Embryonic facial prominence (tissue), 1 donor: ENCODE results near the gene JOSD2.

Experiments used
- DNase-seq: peaks from one replicate; pipeline ENCODE4 v3.0.0-alpha.2; 2016; ENCODE audit errors: extremely low spot score

Gene JOSD2

GRCh38 chr19:50496189-50497021, 14.6 kb downstream of the JOSD2 start:
- DNase-seq: no peak

- DNase-seq: no peak
These were observed 15.9 kb downstream of the JOSD2 start for GRCh38 chr19:50495020-50495531.

DNA sequence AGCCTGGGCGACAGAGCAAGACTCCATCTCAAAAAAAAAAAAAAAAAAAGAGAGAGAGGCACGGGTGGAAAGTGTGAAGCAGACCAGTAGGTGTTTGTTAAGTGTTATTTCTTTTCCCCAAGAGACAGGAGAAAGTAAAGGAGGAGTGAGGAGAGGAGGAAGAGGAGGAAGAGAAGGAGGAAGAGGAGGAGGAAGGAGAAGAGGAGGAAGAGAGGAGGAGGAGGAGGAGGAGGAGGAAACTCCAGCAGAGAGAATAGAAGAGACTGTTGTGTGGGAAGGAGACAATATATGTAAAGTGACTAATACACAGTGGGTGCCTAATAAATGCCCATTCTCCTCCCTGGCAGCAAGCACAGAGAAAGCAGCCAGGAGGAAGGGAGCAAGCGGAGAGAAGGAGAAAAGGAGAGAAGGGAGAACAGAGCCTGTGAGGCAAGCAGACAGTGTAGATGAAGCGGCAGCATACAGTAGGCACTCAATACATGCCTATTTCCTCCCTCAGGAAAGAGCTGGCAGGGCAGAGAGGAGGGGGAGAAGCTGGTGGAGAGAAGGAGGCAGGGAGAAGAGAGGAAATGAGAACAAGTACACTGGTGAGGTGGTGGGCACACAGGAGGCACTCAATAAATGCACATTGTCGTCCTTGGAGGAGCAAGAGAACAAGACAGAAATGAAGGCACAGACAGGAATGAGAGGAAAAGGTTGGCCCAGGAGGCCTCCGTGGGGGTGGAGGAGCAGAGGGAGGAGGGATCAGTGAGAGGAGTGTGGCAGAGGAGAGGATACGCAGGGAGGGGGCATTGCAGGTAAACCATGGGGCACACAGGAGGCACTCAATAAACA, 16.6 kb downstream of the JOSD2 start:
- DNase-seq: no peak

- no peak for DNase-seq
These were observed 17.8 kb downstream of the JOSD2 start for GRCh38 chr19:50493171-50493570.

DNA sequence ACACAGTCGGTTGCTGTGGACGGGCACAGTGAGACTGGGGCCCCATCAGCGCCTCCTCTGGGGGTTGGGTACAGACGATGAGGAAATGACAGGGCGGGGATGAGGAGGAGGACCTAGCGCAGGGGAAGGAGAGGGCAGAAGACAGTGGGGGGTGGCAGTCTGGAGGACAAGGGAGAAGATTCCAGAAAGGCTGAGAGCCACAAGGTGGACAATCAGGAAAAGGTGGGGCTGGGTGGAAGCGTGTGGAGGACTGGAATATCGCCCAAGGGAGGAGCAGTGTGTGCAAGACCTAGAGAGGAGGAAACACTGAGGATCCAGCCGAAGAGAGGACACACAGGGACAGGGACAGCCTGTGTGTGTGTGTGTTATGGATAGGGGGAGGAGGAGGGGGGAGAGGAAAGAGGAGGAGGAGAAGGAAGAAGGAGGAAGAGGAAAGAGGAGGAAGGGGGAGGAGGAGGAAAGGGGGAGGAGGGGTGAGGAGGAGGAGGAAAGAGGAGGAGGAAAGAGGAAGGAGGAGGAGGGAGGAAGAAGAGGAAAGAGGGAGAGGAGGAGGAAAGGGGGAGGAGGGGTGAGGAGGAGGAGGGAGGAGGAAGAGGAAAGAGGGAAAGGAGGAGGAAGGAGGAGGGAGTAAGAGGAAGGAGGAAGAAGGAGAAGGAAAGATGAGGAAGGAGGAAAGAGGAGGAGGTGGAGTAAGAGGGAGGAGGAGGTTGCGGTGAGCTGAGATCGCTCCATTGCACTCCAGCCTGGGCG, 18.5 kb downstream of the JOSD2 start:
- DNase-seq: no peak

- no peak for DNase-seq
These were observed 20.0 kb downstream of the JOSD2 start for GRCh38 chr19:50490991-50491472.

GRCh38 chr19:50490411-50490811, 20.6 kb downstream of the JOSD2 start:
- no peak for DNase-seq

DNA sequence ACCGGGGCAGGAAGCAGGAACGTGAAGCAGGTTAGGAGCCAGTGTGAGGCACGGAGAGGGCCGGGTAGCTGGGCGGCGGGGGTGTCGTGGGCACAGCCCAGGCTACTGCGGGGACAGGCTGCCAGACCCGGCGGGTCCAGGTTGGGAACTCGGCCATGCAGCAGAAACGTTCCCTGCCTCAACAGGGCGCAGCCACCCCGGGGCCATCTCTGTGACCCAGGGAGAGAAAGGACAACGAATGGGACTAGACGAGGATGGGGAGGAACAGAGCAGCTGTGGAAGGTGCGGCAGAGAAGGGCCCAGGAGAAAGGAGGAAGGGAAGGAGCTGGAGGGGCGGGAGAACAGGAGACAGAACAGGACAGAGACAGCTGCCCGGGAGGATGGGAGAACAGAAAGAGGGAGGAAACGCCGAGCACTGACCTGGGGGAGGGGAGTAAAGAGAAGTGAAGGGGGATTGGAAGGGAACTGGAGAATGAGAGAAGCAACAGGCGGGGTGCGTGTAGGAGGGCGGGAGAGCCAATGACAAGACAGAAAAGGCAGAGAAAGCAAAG, 21.5 kb downstream of the JOSD2 start:
- no peak for DNase-seq

DNA sequence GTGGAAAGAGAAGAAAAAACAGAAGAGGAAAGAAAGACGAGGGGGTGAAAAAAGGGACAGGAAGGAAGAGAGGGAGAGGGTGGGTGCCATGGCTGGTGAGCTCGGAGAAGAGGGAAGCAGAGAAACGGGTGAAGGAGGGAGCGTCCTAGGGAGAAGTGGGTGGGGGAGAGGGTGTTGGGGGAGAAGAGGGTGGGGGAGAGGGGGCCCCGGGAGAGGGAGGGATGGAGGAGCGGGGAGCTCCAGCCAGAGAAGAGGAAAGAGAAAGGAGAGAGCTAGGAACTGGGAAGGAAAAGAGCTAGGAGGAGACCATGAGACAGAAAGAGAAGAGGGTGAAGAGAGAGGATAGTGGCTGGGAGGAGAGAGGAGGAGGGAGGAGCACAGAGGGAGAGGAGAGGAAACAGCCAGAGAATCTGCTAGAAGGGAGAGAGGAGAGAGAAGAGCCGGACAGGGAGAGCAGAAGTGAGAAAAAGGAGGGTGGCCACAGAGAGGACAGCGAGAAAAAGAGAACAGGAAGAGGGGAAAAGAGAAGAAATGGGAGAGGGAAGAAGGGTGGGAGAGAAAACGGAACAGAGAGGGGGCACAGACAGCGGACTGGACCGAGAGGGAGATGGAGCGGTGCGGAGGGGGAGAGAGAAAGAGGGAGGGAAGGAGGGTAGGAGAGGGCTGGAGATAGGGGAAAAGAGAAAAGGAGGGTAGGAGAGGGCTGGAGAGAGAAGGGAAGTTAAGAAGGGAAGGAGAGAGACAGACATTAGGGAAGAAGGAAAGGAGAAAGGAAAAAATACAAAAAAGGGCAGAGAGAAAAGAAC, 22.4 kb downstream of the JOSD2 start:
- no peak for DNase-seq

DNA sequence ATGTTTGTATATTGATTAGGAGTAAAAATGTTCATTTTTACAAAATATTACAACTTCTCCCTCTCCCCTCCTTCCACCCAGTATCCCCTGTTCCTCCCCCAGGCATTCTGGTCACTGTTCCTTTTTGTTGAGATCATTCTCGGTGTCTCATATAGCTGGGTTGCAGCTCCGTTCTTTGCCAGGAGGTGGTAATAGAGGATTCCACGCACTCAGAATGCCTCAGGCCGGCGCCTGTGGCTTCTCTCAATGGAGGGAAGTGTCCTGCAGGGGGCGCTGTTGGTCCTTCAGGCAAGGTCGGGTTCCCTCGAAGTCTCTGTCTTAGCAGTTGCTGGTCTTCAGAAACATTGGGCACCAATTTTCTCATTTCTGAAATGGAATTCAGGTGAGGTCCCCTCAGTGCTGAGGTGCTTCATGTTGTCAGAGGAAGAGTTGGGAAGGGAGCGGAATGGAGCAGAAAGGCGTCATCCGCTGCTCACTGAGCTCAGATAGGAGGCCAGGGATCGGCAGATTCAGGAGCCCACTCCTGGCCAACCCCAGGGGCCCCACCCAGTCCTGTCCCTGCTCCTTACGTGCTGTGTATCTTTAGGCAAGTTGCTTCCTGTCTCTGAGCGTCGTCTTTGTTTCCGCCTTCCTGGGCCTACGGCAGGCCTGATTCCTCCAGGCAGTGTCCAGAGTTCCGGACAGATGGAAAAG, 24.0 kb downstream of the JOSD2 start:
- DNase-seq: no peak

DNA sequence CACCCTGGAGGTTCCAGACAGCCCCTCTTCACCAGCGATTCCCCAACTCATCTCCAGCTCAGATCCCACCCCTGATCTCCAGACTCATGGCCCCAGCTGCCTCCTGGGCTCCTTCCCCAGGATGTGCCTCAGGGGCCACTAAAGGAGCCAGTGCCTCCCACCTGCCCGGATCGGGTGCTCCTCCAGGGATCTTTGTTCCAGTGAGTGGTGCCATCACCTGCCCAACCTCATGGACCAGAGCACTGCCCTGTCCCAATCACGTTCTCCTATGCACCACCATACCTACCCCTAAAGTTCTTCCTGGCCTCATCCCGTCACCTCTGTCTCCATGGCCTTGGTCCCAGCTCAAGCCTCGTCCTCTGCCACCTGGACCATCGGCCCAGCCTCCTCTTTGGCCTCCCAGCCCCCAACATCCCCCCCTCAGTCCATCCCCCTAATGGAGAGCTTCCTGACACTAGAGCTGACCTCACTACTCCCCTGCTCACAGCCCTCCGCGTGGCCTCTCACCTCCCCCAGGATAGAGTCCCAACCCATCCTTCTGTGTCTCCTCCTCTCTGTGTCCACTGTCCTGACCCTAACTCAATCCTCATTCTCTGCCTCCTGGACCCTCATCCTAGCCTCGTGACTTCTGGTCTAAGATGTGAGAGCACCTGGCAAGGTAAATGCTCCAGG, 25.6 kb downstream of the JOSD2 start:
- DNase-seq: no peak

- DNase-seq: no peak
These were observed 28.1 kb downstream of the JOSD2 start for GRCh38 chr19:50482916-50483315.

DNA sequence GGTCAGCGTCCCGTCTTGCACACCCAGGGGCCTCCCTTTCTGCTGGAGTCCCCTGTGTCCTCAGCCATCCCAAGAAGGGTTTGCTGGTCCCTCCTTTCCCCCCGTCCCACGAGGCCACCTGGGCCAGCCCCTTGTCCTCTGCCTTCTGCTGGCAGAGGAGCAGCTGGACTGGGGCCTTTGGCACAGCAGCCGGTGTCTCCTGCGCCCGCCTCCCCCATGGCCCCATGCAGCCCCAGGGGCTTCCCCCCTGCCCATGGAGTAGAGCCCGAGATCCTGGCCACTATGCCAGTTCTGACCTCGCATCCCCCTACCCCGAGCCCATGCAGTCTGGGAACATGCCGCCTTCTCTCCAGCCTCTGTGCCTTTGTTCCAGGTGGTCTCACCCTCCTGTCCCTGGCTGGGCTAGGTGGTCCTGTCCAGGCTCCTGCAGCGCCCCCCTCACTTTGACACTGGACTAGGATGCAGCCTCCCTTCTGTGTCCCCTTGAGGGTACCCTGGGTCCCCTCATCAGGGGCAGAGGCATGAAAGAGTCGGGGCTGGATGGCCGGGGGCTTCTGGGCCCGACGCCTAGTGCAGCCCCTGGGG, 28.6 kb downstream of the JOSD2 start:
- no peak for DNase-seq

DNA sequence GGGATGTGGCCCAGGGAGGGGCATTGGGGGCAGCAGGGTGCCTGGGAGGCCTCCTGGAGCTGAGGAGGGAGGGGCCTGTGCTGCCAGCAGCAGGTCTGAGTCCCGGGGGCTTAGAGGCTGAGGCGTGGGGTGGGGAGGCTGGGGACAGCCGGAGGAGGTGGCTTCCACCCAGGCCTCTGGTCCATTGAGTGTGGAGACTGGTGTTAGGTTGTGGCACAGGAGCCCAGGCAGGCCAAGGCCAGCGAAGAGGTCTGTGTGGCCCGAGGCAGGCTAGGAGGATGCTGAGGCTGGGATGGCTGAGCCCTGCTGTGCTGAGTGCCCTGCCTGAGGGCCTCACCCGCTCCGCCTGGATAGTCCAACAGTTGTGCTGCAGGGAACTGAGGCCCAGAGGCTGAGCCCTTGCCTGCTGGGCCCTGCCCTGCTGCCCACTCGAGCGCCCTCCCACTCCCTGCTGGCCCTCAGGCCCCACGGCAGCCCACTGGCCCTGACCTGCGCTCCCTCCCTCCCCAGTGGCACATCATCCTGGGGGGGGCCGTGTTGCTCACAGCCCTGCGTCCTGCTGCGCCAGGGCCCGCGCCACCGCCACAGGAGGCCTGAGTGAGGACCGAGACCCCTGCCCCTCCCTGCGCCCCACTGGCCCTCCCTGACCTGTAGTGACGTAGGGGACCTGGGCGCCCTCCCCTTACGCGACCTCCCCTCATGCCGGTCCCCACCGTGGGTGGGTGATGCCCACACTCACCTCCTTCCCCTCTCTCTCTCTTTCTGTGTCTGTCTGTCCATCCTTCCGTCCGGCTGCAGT, 29.4 kb downstream of the JOSD2 start:
- DNase-seq: no peak

- no peak for DNase-seq
These were observed 30.5 kb downstream of the JOSD2 start for GRCh38 chr19:50480281-50481111.

DNA sequence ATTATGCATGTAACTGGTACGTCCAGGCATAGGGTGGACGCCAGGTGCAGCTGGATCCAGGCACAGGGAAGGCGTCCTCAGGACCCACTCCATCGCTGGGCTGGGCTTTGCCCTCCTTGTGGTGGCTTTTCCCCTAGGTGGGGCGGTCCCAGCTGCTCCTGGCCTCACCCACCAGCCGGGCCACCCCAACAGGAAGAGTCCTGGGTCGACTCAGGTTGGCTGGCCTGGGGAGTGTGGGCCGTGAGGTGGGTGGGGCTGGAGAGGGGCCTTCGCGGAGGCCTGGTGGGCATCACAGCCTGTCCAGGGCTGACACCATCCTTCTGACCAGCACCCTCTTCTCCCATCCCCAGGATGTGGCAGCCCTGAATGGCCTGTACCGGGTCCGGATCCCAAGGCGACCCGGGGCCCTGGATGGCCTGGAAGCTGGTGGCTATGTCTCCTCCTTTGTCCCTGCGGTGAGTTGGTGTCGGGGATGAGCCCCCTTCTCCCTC, 31.2 kb downstream of the JOSD2 start:
- no peak for DNase-seq
